SK-N-SH treated with all-trans-retinoic acid at 6 μM for 48 hours (cell line): ENCODE results near the gene SAC3D1.

Experiments
- ATAC-seq: fragments of 200-7000 bp; cut with Tn5 transposase; 3 replicates; pipeline ENCODE4 v1.9.1; 2020; ENCODE audit warnings: mild to moderate bottlenecking, moderate library complexity
- CREB5 ChIP-seq: fragments of 250-450 bp; sonication (Bioruptor Pico); IDR thresholded peaks from 2 replicates; pipeline ENCODE4 v1.5.1; 2020; ENCODE audit warnings: low read depth, mild to moderate bottlenecking, moderate library complexity
- CSRNP3 ChIP-seq: fragments of 250-450 bp; sonication (Bioruptor Pico); IDR thresholded peaks from 2 replicates; pipeline ENCODE4 v1.5.1; 2021; ENCODE audit warnings: mild to moderate bottlenecking, moderate library complexity
- ESRRG ChIP-seq: fragments of 250-450 bp; sonication (Bioruptor Pico); IDR thresholded peaks from 2 replicates; pipeline ENCODE4 v1.6.1; 2021; ENCODE audit warnings: mild to moderate bottlenecking
- GLIS3 ChIP-seq: fragments of 250-450 bp; sonication (Bioruptor Pico); IDR thresholded peaks from 2 replicates; pipeline ENCODE4 v1.5.0; 2020; ENCODE audit warnings: mild to moderate bottlenecking, moderate library complexity
- ISL1 ChIP-seq: fragments of 250-450 bp; sonication (Bioruptor Pico); IDR thresholded peaks from 2 replicates; pipeline ENCODE4 v2.1.2; 2022; ENCODE audit warnings: mild to moderate bottlenecking, moderate library complexity
- OSR1 ChIP-seq: fragments of 250-450 bp; sonication (Bioruptor Pico); IDR thresholded peaks from 2 replicates; pipeline ENCODE4 v1.8.0; 2022; ENCODE audit warnings: moderate library complexity, mild to moderate bottlenecking, inconsistent platforms
- PATZ1 ChIP-seq: fragments of 250-450 bp; sonication (Bioruptor Pico); IDR thresholded peaks from 2 replicates; pipeline ENCODE4 v1.8.0; 2020; ENCODE audit warnings: mild to moderate bottlenecking, moderate library complexity, borderline replicate concordance
- POU6F1 ChIP-seq: fragments of 250-450 bp; sonication (Bioruptor Pico); IDR thresholded peaks from 2 replicates; pipeline ENCODE4 v1.8.0; 2021; ENCODE audit warnings: low read depth, mild to moderate bottlenecking, moderate library complexity, borderline replicate concordance
- PPARA ChIP-seq: fragments of 250-450 bp; sonication (Bioruptor Pico); IDR thresholded peaks from 2 replicates; pipeline ENCODE4 v1.5.0; 2020; ENCODE audit warnings: mild to moderate bottlenecking, borderline replicate concordance
- RARB ChIP-seq: fragments of 250-450 bp; sonication (Bioruptor Pico); IDR thresholded peaks from 2 replicates; pipeline ENCODE4 v1.8.0; 2021; ENCODE audit warnings: mild to moderate bottlenecking, moderate library complexity
- SNAI2 ChIP-seq: fragments of 250-450 bp; sonication (Bioruptor Pico); IDR thresholded peaks from 2 replicates; pipeline ENCODE4 v1.5.0; 2020; ENCODE audit warnings: mild to moderate bottlenecking, moderate library complexity
- TCF4 ChIP-seq: fragments of 250-450 bp; sonication (Bioruptor Pico); IDR thresholded peaks from 2 replicates; pipeline ENCODE4 v1.8.0; 2021; ENCODE audit warnings: mild to moderate bottlenecking, moderate library complexity, borderline replicate concordance
- TOX ChIP-seq: fragments of 250-450 bp; sonication (Bioruptor Pico); IDR thresholded peaks from 2 replicates; pipeline ENCODE4 v1.8.0; 2021; ENCODE audit warnings: mild to moderate bottlenecking, moderate library complexity, borderline replicate concordance
- TSHZ2 ChIP-seq: fragments of 250-450 bp; sonication (Bioruptor Pico); IDR thresholded peaks from 2 replicates; pipeline ENCODE4 v1.5.0; 2020; ENCODE audit warnings: mild to moderate bottlenecking, moderate library complexity
- ZC3H10 ChIP-seq: fragments of 250-450 bp; sonication (Bioruptor Pico); IDR thresholded peaks from 2 replicates; pipeline ENCODE4 v1.5.1; 2021; ENCODE audit warnings: mild to moderate bottlenecking, moderate library complexity
- ZFP3 ChIP-seq: fragments of 250-450 bp; sonication (Bioruptor Pico); IDR thresholded peaks from 2 replicates; pipeline ENCODE4 v1.5.0; 2020; ENCODE audit warnings: mild to moderate bottlenecking, moderate library complexity
- ZFP30 ChIP-seq: fragments of 450-650 bp; formaldehyde crosslinking; IDR thresholded peaks from 2 replicates; pipeline ENCODE4 v1.5.0; 2022; ENCODE audit warnings: mild to moderate bottlenecking, moderate library complexity
- ZNF565 ChIP-seq: fragments of 450-650 bp; formaldehyde crosslinking; conservative IDR thresholded peaks from 2 replicates; pipeline ENCODE4 v1.5.0; 2020; ENCODE audit warnings: low read depth, mild to moderate bottlenecking, moderate library complexity
- ZNF70 ChIP-seq: fragments of 450-650 bp; formaldehyde crosslinking; IDR thresholded peaks from 2 replicates; pipeline ENCODE4 v1.5.0; 2020; ENCODE audit warnings: mild to moderate bottlenecking, moderate library complexity
- ZNF8 ChIP-seq: fragments of 450-650 bp; formaldehyde crosslinking; IDR thresholded peaks from 2 replicates; pipeline ENCODE4 v1.5.0; 2020; ENCODE audit warnings: mild to moderate bottlenecking, moderate library complexity

The SAC3D1 gene

GRCh38 chr11:65067446-65067845 lies 26.4 kb downstream of the SAC3D1 start:
- ATAC-seq = no peak

GRCh38 chr11:65069217-65069616 lies 28.2 kb downstream of the SAC3D1 start:
- no peak for TF ChIP-seq ZFP30 (CRISPR knock-in tag)
- ATAC-seq = no peak

More at GRCh38 chr11:65067446-65067845, 26.4 kb downstream of the SAC3D1 start:
- TF ChIP-seq RARB (CRISPR knock-in tag) (no peak), SNAI2 (no peak), ZNF565 (CRISPR knock-in tag) (no peak), POU6F1 (no peak), ZFP3 (CRISPR knock-in tag) (no peak), ZNF8 (CRISPR knock-in tag) (no peak), ISL1 (CRISPR knock-in tag) (no peak), TSHZ2 (CRISPR knock-in tag) (no peak), TCF4 (CRISPR knock-in tag) (no peak), PPARA (no peak), GLIS3 (no peak), ZC3H10 (CRISPR knock-in tag) (no peak), CSRNP3 (CRISPR knock-in tag) (no peak), TOX (CRISPR knock-in tag) (no peak), PATZ1 (CRISPR knock-in tag) (no peak), CREB5 (CRISPR knock-in tag) (no peak), ESRRG (CRISPR knock-in tag) (no peak), ZFP30 (CRISPR knock-in tag) (no peak)

- no peak for ATAC-seq
- TF ChIP-seq CREB5 (CRISPR knock-in tag) (no peak), ZNF565 (CRISPR knock-in tag) (no peak), OSR1 (CRISPR knock-in tag) (no peak), ZNF8 (CRISPR knock-in tag) (no peak), ZNF70 (no peak), ESRRG (CRISPR knock-in tag) (no peak), ISL1 (CRISPR knock-in tag) (no peak)
- TF ChIP-seq, all 23 proteins: peak for 0
Observed at GRCh38 chr11:65071907-65072630, 31.1 kb downstream of the SAC3D1 start.
